Effector CD4-positive, alpha-beta T cell (primary cell): Measurements from ENCODE around the gene NFYA.
"Not testable (repeated sequence)": the region's sequence is repeated elsewhere in the genome, so short reads cannot be mapped to it uniquely, and the experiment has no call there.

Experiments used
- DNase-seq: peaks from one replicate; pipeline ENCODE4 v3.0.0-alpha.2; 2020

NFYA gene

GRCh38 chr6:41073968-41074691, 1.4 kb downstream of the NFYA start:
- no peak for DNase-seq

DNA sequence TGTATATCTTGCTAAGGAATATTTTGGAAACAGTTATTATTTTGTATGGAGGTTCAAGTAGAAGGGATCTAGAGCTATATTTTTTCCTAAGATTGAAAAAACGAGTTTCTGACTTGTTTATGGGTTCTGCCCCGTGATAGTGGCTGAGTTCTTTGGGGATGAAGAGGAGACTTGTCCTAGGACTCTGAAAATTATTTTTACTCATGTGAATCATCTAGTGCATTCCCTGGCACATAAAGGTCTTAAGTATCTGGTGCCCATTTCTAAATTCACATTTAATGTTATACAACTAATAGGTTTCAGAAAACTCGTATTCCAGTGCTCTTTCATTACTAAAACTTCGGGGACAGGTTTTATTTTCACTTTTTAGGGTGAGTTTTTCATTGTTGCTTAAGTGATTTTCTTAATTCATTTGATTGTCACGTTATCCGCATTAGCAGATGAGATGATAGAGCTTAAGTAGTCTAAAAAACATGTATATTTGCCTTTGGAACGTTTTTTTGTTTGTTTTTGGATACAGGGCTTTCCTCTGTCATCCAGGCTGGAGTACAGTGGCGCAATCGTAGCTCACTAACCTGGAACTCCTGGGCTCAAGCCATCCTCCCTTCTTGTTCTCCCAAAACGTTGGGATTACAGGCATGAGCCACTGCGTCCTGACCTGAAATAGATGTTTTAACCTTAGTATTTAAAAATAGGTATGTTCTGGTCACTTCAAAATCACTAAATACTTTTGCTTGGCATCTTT, 2.1 kb downstream of the NFYA start:
- DNase-seq, result no peak

DNA sequence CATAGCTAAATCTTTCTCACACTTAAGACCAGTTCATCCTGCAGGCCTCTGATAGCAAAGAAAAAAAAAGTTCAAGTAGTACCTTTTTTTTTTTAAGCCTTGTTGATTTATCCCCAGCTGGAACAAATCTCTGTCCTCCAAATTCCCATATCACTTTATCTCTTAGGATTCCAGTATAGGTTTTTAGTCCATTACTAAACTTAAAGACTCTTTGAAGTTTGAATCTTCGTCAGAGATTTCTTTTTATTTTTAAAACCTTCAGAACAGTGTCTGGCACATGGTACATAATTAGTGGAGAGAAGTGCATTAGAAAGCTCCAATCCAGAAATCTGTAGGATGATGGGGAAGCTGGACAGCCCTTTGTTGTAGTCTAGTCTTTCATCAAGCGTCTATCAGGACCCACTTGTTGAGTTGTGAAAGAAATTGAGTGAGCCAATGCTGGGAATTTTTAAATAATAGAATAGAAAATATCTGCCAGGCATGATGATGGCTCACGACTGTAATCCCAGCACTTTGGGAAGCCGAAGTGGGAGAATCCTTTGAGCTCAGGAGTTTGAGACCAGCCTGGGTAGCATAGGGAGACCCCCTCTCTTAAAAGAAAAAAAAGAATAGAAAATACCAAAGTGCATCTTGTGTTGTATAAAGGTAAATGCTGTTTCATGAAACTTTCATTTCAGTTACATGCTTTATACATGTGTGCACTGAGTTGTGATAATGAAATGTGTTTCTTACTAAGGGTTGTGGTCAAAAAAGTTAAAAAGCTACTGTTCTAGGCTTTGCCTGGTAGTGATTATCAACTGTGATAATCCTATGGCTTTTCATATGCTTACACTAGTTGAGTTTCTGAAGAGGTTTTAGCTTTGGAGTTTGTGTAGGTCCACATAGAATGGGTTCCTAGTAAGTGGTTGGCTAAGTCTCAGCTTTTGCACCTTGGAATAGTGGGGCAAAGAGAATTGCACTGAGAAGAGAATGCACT, 3.2 kb downstream of the NFYA start:
- no peak for DNase-seq

DNA sequence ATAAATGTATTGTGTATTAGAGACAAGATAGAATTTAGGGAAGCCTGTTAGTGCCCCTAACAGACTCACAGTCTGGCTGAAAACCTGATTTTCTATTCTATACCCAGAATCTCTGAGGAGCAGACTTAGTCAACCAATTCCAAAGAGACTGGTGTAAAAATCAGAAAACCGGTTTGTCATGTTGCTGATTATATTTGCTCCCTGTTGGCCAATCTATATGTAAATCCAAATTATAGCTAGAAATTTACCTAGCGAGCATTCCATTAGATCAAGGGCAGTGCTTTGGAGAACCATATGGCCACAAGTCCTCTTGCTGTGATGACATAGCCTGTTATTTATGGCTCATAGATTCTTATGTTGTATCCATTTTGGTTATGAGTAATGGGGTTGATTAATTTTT, 4.8 kb downstream of the NFYA start:
- no peak for DNase-seq

- no peak for DNase-seq
These were observed 5.3 kb downstream of the NFYA start for GRCh38 chr6:41078101-41078500.

DNA sequence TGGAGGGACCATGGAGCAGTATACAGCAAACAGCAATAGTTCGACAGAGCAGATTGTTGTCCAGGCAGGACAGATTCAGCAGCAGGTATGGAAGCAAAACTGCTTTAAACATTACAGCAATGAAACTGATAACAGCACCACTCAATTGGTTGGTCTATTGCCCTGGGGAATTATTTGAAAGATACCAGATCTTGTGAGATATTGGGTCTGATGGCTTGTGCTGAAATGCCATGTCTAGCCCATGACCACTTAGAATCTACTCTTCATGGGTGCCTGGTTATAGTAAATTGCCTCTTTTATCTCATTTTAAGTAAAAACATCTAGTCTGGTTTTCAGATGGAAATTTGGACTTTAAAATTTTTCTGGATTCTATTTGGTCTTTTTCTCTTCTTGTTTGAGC, 6.3 kb downstream of the NFYA start:
- DNase-seq, result no peak

GRCh38 chr6:41080621-41081020, 7.8 kb downstream of the NFYA start:
- DNase-seq, result no peak

- DNase-seq, result no peak
These were observed 10.3 kb downstream of the NFYA start for GRCh38 chr6:41083072-41083471.

- no peak for DNase-seq
These were observed 12.4 kb downstream of the NFYA start for GRCh38 chr6:41085182-41085581.

- no peak for DNase-seq
These were observed 15.7 kb downstream of the NFYA start for GRCh38 chr6:41088451-41088850.

DNA sequence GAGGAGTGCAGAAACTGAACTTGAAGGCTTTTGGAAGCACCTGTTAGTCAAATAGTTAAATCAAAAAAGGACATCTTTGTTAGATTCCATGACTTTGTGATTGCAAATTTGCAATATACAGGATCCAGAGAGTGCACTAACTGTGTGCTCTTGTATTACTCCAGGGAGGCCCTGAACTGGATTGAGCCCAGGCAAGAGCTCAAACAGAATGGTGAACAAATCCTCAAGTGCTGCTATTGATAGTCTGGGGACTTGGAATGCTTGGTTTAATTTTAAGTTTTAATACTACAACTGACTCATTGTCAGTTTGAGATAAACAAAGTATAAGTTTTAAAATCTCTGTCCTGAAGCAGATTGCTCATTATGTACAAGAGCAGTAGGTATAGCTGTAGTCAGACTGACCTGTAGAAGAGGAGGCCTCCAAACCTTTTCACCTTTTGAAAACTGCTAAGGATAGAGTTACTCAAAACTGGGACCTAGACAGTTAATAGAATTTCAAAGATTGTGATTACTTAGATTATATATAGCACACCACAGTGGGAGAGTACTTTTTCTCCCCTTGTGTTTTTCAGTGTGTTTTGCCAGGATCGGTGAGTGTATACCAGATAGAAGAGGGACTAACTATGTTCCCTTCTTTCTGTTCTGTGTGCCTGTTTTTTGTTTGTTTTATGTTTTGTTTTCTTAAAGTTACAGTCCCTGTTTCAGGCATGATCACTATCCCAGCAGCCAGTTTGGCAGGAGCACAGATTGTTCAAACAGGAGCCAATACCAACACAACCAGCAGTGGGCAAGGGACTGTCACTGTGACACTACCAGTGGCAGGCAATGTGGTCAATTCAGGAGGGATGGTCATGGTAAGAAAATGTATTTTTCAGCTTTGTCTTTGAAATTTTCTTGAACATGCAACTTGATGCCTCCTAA, 18.3 kb downstream of the NFYA start:
- no peak for DNase-seq

GRCh38 chr6:41092421-41093140, 19.8 kb downstream of the NFYA start:
- DNase-seq, result no peak

- DNase-seq, result no peak
These were observed 21.0 kb downstream of the NFYA start for GRCh38 chr6:41093729-41094128.

- no peak for DNase-seq
These were observed 24.8 kb downstream of the NFYA start for GRCh38 chr6:41097467-41098090.

GRCh38 chr6:41098366-41098765, 25.6 kb downstream of the NFYA start:
- DNase-seq, result no peak

DNA sequence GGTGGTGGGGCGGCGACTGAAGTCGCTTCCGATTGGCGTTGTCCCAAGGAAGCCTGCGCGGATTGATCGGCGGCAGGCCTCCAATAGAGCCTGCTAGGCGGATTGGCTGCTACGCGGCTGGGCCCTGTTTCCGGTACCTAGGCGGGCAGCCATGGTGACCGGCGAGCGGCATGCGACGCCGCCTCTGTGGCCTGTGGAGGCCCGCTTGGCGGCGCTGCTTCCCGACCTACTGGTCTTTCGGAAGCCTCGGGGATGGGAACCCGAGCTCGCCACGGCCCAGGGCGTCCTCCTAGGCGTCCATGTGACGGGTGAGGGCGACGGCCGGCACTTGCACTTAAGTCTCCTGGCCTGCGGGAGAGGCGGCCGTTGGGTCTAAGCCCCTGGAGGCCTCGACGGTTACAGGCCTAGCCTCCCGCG, 28.1 kb downstream of the NFYA start:
- no peak for DNase-seq

GRCh38 chr6:41103847-41104246, 31.1 kb downstream of the NFYA start:
- no peak for DNase-seq

DNA sequence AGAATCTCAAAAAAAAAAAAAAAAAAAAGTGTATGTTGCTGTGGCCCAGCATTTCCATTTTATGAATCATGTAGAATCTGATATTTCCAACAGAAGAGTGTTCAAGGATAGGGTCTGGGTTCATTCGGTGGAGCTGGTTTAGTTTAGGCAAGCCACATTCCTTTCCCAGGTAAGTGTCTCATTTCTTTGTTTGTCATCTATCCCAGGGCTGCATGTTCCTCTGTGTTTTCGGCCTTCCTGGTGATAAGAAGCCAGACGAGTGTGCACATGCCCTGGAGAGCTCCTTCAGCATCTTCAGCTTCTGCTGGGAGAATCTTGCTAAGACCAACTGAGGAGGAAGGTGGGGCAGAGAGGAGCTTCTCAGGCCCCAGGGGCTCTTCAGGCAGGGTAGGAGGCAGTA, 38.2 kb downstream of the NFYA start:
- DNase-seq, result no peak

DNA sequence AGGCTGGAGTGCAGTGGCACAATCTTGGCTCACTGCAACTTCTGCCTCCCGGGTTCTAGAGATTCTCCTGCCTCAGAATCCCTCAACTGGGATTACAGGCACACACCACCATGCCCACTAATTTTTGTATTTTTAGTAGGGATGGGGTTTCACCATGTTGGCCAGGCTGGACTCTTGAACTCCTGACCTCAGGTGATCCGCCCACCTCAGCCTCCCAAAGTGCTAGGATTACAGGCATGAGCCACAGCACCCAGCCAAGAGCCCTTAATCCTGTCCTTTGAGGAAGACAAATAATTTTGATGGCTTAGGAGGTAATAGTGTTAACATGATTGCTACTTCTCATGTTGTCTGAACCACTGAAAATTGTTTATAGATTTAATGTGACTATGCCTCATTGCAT, 42.3 kb downstream of the NFYA start:
- DNase-seq, result not testable (repeated sequence)

- no peak for DNase-seq
These were observed 46.7 kb downstream of the NFYA start for GRCh38 chr6:41119508-41119907.

DNA sequence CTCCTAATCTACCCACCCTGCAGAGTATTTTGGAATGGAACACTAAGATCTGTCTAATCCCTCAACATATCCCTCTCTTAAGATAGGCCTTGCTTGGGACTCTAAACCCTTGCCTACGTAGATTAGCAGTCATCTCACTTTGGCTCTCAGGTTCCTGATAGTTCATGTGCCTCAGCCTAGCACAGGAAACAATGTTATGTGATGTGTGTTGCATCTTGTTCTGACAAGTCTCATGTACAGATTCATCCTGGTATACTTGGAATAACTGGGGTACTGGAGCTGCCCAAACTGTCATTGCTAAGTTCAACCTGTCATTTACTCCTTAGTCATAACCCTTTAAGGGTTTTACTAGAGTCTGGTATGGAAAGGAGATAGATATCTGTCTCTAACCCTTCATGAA, 47.3 kb downstream of the NFYA start:
- no peak for DNase-seq
